Fibroblast of villous mesenchyme (primary cell): Measurements from ENCODE around the gene TTC9. TPM values are rescaled to one million over a fixed set of nuclear protein-coding genes. Genes with fewer than 3 reads are reported as not detected.
A peak's percentile ranks its signal among the peaks of the same experiment; 100 is the strongest.

Source experiments
- DNase-seq: peaks from one replicate; pipeline ENCODE4 v3.0.0-alpha.2; 2010; ENCODE audit warnings: low read depth
- H3K4me3 ChIP-seq: 2 replicates; pipeline ENCODE4 v1.5.1; 2011; ENCODE audit warnings: low read depth, mild to moderate bottlenecking, low read length
- CTCF ChIP-seq: IDR thresholded peaks from 2 replicates; pipeline ENCODE4 v1.5.1; 2012; ENCODE audit warnings: low read depth, mild to moderate bottlenecking, low read length; ENCODE audit not compliant: insufficient read depth
- total RNA-seq: library from RNA; depleted of rRNA; stranded (reverse); fragments of >200 nt; gene quantifications from 2 replicates; pipeline ENCODE4 v1.2.3, GENCODE V29; 2012

The TTC9 gene
- total RNA-seq, 1 donor: under 0.01 TPM

- no peak overlapping the region for H3K4me3 ChIP-seq
- DNase-seq: no peak
- no peak for TF ChIP-seq CTCF
Measured at GRCh38 chr14:70624972-70625371, 16.7 kb upstream of the TTC9 start.

- no peak for TF ChIP-seq CTCF
- H3K4me3 ChIP-seq: no peak overlapping the region
- DNase-seq: no peak
Measured at GRCh38 chr14:70631948-70632347, 9.8 kb upstream of the TTC9 start.

GRCh38 chr14:70635971-70636595 lies 5.6 kb upstream of the TTC9 start:
- TF ChIP-seq CTCF: no peak
- no peak for DNase-seq

GRCh38 chr14:70638416-70638815 lies 3.3 kb upstream of the TTC9 start:
- DNase-seq: no peak
- TF ChIP-seq CTCF: no peak

More at GRCh38 chr14:70635971-70636595, 5.6 kb upstream of the TTC9 start:
- H3K4me3 ChIP-seq: no peak overlapping the region

GRCh38 chr14:70640938-70641547 lies 673 bp upstream of the TTC9 start:
- peak; percentile 26 for DNase-seq
- peak overlapping the region; percentile 59 for H3K4me3 ChIP-seq
- TF ChIP-seq CTCF: no peak

More at GRCh38 chr14:70638416-70638815, 3.3 kb upstream of the TTC9 start:
- H3K4me3 ChIP-seq: no peak overlapping the region

GRCh38 chr14:70642303-70643235 lies 853 bp downstream of the TTC9 start:
- no peak for DNase-seq
- H3K4me3 ChIP-seq: peak overlapping the region; percentile 44
- TF ChIP-seq CTCF: no peak
